WI38 (cell line): ENCODE data around the gene TMX3.

Experiments
- H3K4me3 ChIP-seq: 2 replicates; pipeline ENCODE4 v1.5.1; 2011; ENCODE audit warnings: low read depth, mild to moderate bottlenecking, control low read depth, low read length
- CTCF ChIP-seq: IDR thresholded peaks from 2 replicates; pipeline ENCODE4 v1.5.1; 2012; ENCODE audit warnings: low read depth, mild to moderate bottlenecking, control low read depth, low read length

TMX3 gene

GRCh38 chr18:68725346-68725745 lies 10.4 kb upstream of the TMX3 start:
- H3K4me3 ChIP-seq = no peak overlapping the region
- TF ChIP-seq CTCF = no peak

GRCh38 chr18:68724021-68724420 lies 9.1 kb upstream of the TMX3 start:
- TF ChIP-seq CTCF = no peak
- H3K4me3 ChIP-seq = no peak overlapping the region

GRCh38 chr18:68723539-68723938 lies 8.6 kb upstream of the TMX3 start:
- no peak for TF ChIP-seq CTCF
- no peak overlapping the region for H3K4me3 ChIP-seq

GRCh38 chr18:68722821-68723220 lies 7.9 kb upstream of the TMX3 start:
- TF ChIP-seq CTCF = no peak
- H3K4me3 ChIP-seq = no peak overlapping the region

- no peak for TF ChIP-seq CTCF
- peak overlapping the region; percentile 42 for H3K4me3 ChIP-seq
Observed at GRCh38 chr18:68721681-68722583, 7.0 kb upstream of the TMX3 start.

GRCh38 chr18:68714366-68714711 lies 569 bp downstream of the TMX3 start:
- no peak for TF ChIP-seq CTCF
- H3K4me3 ChIP-seq = peak overlapping the region; percentile 91

GRCh38 chr18:68713796-68714195 lies 1.1 kb downstream of the TMX3 start:
- peak overlapping the region; percentile 91 for H3K4me3 ChIP-seq
- no peak for TF ChIP-seq CTCF
